ENCODE measurements around the gene CELF4. TPM values are rescaled to one million over a fixed set of nuclear protein-coding genes. Genes with fewer than 3 reads are reported as not detected.

Gene CELF4
- total RNA-seq, 1 donor from 2014 or later: 0.44 TPM

- H3K36me3 Mint-ChIP-seq (ENCODE audit: low read depth, unreplicated experiment): no peaks in the 10 kb centered on the region
- peaks cover 3% of the 10 kb centered on the region for H3K4me1 Mint-ChIP-seq (ENCODE audit: unreplicated experiment)
- TF ChIP-seq CTCF (IDR thresholded peaks at IDR 0.05; ENCODE audit: unreplicated experiment): no peak
- H3K4me3 Mint-ChIP-seq (ENCODE audit: unreplicated experiment): no peak overlapping the region
- H3K9me3 Mint-ChIP-seq (ENCODE audit: unreplicated experiment): no peaks in the 10 kb centered on the region
- H3K27me3 Mint-ChIP-seq (ENCODE audit: unreplicated experiment): peaks cover 8% of the 10 kb centered on the region
- DNase-seq (ENCODE audit: low spot score): no peak
- H3K27ac Mint-ChIP-seq (ENCODE audit: unreplicated experiment): no peak overlapping the region
These were observed 164.8 kb downstream of the CELF4 start for GRCh38 chr18:37400802-37401201.

GRCh38 chr18:37398248-37398920, 167.2 kb downstream of the CELF4 start:
- H3K9me3 Mint-ChIP-seq (ENCODE audit: unreplicated experiment): no peaks in the 10 kb centered on the region
- DNase-seq (ENCODE audit: low spot score): no peak
- no peak overlapping the region for H3K4me3 Mint-ChIP-seq (ENCODE audit: unreplicated experiment)
- H3K27ac Mint-ChIP-seq (ENCODE audit: unreplicated experiment): no peak overlapping the region
- peaks cover 12% of the 10 kb centered on the region for H3K27me3 Mint-ChIP-seq (ENCODE audit: unreplicated experiment)
- no peaks in the 10 kb centered on the region for H3K36me3 Mint-ChIP-seq (ENCODE audit: low read depth, unreplicated experiment)
- peaks cover 3% of the 10 kb centered on the region for H3K4me1 Mint-ChIP-seq (ENCODE audit: unreplicated experiment)
- no peak for TF ChIP-seq CTCF (IDR thresholded peaks at IDR 0.05; ENCODE audit: unreplicated experiment)

- no peak overlapping the region for H3K4me3 Mint-ChIP-seq (ENCODE audit: unreplicated experiment)
- DNase-seq (ENCODE audit: low spot score): no peak
- H3K27ac Mint-ChIP-seq (ENCODE audit: unreplicated experiment): no peak overlapping the region
- no peak for TF ChIP-seq CTCF (IDR thresholded peaks at IDR 0.05; ENCODE audit: unreplicated experiment)
- no peaks in the 10 kb centered on the region for H3K9me3 Mint-ChIP-seq (ENCODE audit: unreplicated experiment)
- peaks cover 16% of the 10 kb centered on the region for H3K27me3 Mint-ChIP-seq (ENCODE audit: unreplicated experiment)
- peaks cover 3% of the 10 kb centered on the region for H3K4me1 Mint-ChIP-seq (ENCODE audit: unreplicated experiment)
- no peaks in the 10 kb centered on the region for H3K36me3 Mint-ChIP-seq (ENCODE audit: low read depth, unreplicated experiment)
These were observed 167.8 kb downstream of the CELF4 start for GRCh38 chr18:37397814-37398213.

GRCh38 chr18:37396971-37397720, 168.5 kb downstream of the CELF4 start:
- Mint-ChIP-seq H3K4me3 (ENCODE audit: unreplicated experiment) (no peak overlapping the region), H3K9me3 (ENCODE audit: unreplicated experiment) (no peaks in the 10 kb centered on the region), H3K36me3 (ENCODE audit: low read depth, unreplicated experiment) (no peaks in the 10 kb centered on the region), H3K27me3 (ENCODE audit: unreplicated experiment) (peaks cover 21% of the 10 kb centered on the region), H3K4me1 (ENCODE audit: unreplicated experiment) (peaks cover 3% of the 10 kb centered on the region), H3K27ac (ENCODE audit: unreplicated experiment) (no peak overlapping the region)
- no peak for DNase-seq (ENCODE audit: low spot score)
- TF ChIP-seq CTCF (IDR thresholded peaks at IDR 0.05; ENCODE audit: unreplicated experiment): no peak

- no peak for TF ChIP-seq CTCF (IDR thresholded peaks at IDR 0.05; ENCODE audit: unreplicated experiment)
- Mint-ChIP-seq H3K27ac (ENCODE audit: unreplicated experiment) (no peak overlapping the region), H3K4me3 (ENCODE audit: unreplicated experiment) (no peak overlapping the region), H3K4me1 (ENCODE audit: unreplicated experiment) (peaks cover 3% of the 10 kb centered on the region), H3K9me3 (ENCODE audit: unreplicated experiment) (no peaks in the 10 kb centered on the region), H3K36me3 (ENCODE audit: low read depth, unreplicated experiment) (no peaks in the 10 kb centered on the region), H3K27me3 (ENCODE audit: unreplicated experiment) (peaks cover 22% of the 10 kb centered on the region)
- no peak for DNase-seq (ENCODE audit: low spot score)
These were observed 170.0 kb downstream of the CELF4 start for GRCh38 chr18:37395631-37396030.

Data from endothelial cell (in vitro differentiated cells).